OCI-LY7 (cell line): Measurements from ENCODE around the gene PPP3CA. TPM values are rescaled to one million over a fixed set of nuclear protein-coding genes. Genes with fewer than 3 reads are reported as not detected.

ENCODE experiments used
- BruUV-seq: library from RNA; stranded (reverse); fragments of 400-500 nt; replicated peaks from 2 replicates; lab custom pipeline; 2021; lab: Mats Ljungman, UMichigan
- CTCF ChIA-PET: fragments of 300-600 bp; sonication (Branson Sonifier 250); formaldehyde crosslinking; loops from one replicate; lab custom pipeline; 2022; ENCODE audit warnings: antibody characterized with exemption; ENCODE audit not compliant: unreplicated experiment; lab: Charles Lee
- POLR2A ChIA-PET: fragments of 300-600 bp; sonication (Branson Sonifier 250); formaldehyde crosslinking; loops from one replicate; lab custom pipeline; 2022; ENCODE audit warnings: antibody characterized with exemption; lab: Charles Lee
- DNase-seq: peaks from one replicate; pipeline ENCODE4 v3.0.0-alpha.2; 2015; ENCODE audit warnings: low spot score
- H2AFZ ChIP-seq: fragments of 200-600 bp; sonication (generic), shearing (Covaris generic); 2 replicates; pipeline ENCODE4 v1.6.1; 2014; ENCODE audit warnings: mild to moderate bottlenecking, antibody characterized with exemption, low read length, moderate library complexity
- H3K27ac ChIP-seq: fragments of 200-600 bp; sonication (generic); 2 replicates; pipeline ENCODE4 v1.5.1; 2014; ENCODE audit warnings: mixed run types, low read depth, mild to moderate bottlenecking, moderate library complexity, low read length, inconsistent platforms; ENCODE audit not compliant: poor library complexity, severe bottlenecking
- H3K36me3 ChIP-seq: fragments of 200-600 bp; sonication (generic); 2 replicates; pipeline ENCODE4 v1.6.1; 2014; ENCODE audit warnings: mild to moderate bottlenecking, antibody characterized with exemption, low read length, moderate library complexity, mixed read lengths; ENCODE audit not compliant: insufficient read depth
- H3K4me1 ChIP-seq: fragments of 200-600 bp; sonication (generic); 2 replicates; pipeline ENCODE4 v1.5.1; 2014; ENCODE audit warnings: mild to moderate bottlenecking, low read length; ENCODE audit not compliant: insufficient read depth, poor library complexity, severe bottlenecking
- H3K4me2 ChIP-seq: fragments of 200-600 bp; sonication (generic); 2 replicates; pipeline ENCODE4 v1.6.1; 2014; ENCODE audit warnings: mild to moderate bottlenecking, low read length
- H3K4me3 ChIP-seq: fragments of 200-600 bp; sonication (generic); 2 replicates; pipeline ENCODE4 v1.5.1; 2014; ENCODE audit warnings: mild to moderate bottlenecking, low read depth, low read length; ENCODE audit not compliant: poor library complexity, severe bottlenecking
- H3K79me2 ChIP-seq: fragments of 200-600 bp; sonication (generic); 2 replicates; pipeline ENCODE4 v1.6.1; 2016; ENCODE audit warnings: low read depth, mild to moderate bottlenecking, low read length, moderate library complexity, mixed read lengths; ENCODE audit not compliant: insufficient read depth
- H3K9me2 ChIP-seq: fragments of 200-600 bp; sonication (generic); 2 replicates; pipeline ENCODE4 v1.6.1; 2016; ENCODE audit warnings: mild to moderate bottlenecking, low read length, mixed read lengths; ENCODE audit not compliant: insufficient read depth
- H3K9me3 ChIP-seq: fragments of 200-600 bp; sonication (generic); 2 replicates; pipeline ENCODE4 v1.6.1; 2014; ENCODE audit warnings: mild to moderate bottlenecking, mixed run types, low read length, mixed read lengths
- H4K20me1 ChIP-seq: fragments of 200-600 bp; sonication (generic); 2 replicates; pipeline ENCODE4 v1.6.1; 2014; ENCODE audit warnings: mild to moderate bottlenecking, antibody characterized with exemption, low read length, moderate library complexity, mixed read lengths; ENCODE audit not compliant: insufficient read depth
- EZH2phosphoT487 ChIP-seq: fragments of 200-600 bp; sonication (generic); IDR thresholded peaks from 2 replicates; pipeline ENCODE4 v1.6.1; 2018; ENCODE audit warnings: low read depth, borderline replicate concordance, mild to moderate bottlenecking, mixed run types, antibody characterized with exemption, low read length, moderate library complexity, mixed read lengths
- intact Hi-C: fragments of 100-400 bp; cut with micrococcal nuclease; formaldehyde crosslinking; loops from one replicate; pipeline ENCODE4 v1.10.0; 2022; ENCODE audit not compliant: unreplicated experiment
- total RNA-seq, 2 experiments: library from RNA; depleted of rRNA in 1 of 2; stranded (reverse); fragments of >200 nt in 1 of 2; shearing (Covaris generic) in 1 of 2; gene quantifications; 2 replicates each; pipeline ENCODE4 v1.2.3, GENCODE V29; 2014 to 2022
- TF ChIP-seq, protein P1 (sequence below): fragments of 200-600 bp; sonication (generic); conservative IDR thresholded peaks from 2 replicates; pipeline ENCODE4 v1.5.1; 2014; ENCODE audit warnings: mild to moderate bottlenecking, antibody characterized with exemption, low read length, moderate library complexity, mixed read lengths

The PPP3CA gene
- total RNA-seq, 2 experiments from 2014 or later, result 9.2 to 13.6 TPM

- H3K4me1 ChIP-seq, result peaks cover 17% of the 10 kb centered on the region
- no peak overlapping the region for H2AFZ ChIP-seq
- H4K20me1 ChIP-seq, result no peaks in the 10 kb centered on the region
- H3K79me2 ChIP-seq, result no peaks in the 10 kb centered on the region
- DNase-seq, result no peak
- H3K36me3 ChIP-seq, result no peaks in the 10 kb centered on the region
- no peak overlapping the region for H3K4me2 ChIP-seq
- intact Hi-C loops, result no loop called here
- BruUV-seq, result no TSS peak
- H3K27ac ChIP-seq, result no peak overlapping the region
- ChIA-PET POLR2A (no interaction called here), CTCF (no interaction called here)
- H3K4me3 ChIP-seq, result no peak overlapping the region
- H3K9me2 ChIP-seq, result no peaks in the 10 kb centered on the region
- TF ChIP-seq EZH2phosphoT487, result no peak
- TF ChIP-seq, protein P1, sequence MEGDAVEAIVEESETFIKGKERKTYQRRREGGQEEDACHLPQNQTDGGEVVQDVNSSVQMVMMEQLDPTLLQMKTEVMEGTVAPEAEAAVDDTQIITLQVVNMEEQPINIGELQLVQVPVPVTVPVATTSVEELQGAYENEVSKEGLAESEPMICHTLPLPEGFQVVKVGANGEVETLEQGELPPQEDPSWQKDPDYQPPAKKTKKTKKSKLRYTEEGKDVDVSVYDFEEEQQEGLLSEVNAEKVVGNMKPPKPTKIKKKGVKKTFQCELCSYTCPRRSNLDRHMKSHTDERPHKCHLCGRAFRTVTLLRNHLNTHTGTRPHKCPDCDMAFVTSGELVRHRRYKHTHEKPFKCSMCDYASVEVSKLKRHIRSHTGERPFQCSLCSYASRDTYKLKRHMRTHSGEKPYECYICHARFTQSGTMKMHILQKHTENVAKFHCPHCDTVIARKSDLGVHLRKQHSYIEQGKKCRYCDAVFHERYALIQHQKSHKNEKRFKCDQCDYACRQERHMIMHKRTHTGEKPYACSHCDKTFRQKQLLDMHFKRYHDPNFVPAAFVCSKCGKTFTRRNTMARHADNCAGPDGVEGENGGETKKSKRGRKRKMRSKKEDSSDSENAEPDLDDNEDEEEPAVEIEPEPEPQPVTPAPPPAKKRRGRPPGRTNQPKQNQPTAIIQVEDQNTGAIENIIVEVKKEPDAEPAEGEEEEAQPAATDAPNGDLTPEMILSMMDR, result no peak
- no peaks in the 10 kb centered on the region for H3K9me3 ChIP-seq
These were observed 14.9 kb downstream of the PPP3CA start for GRCh38 chr4:101332424-101332823.

DNA sequence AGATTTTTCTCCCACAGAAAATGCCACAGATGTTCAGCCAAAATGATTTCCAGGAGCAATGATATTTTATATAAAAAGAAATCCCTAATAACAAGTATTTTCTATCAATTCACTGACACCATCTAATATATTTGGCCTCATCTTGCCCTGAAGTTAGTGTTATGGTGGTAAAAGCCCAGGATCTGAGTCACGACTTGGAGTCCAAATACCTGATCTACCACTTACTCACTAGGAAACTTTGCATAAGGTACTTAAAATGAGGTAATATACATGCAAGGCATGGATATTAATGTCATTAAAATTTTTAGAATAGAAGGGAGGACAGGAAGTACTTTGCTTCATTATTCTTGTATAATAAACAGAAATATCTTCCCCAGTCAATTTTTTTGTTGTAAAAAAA, 16.3 kb downstream of the PPP3CA start:
- Histone ChIP-seq H3K79me2 (no peaks in the 10 kb centered on the region), H4K20me1 (no peaks in the 10 kb centered on the region), H3K9me2 (no peaks in the 10 kb centered on the region), H3K36me3 (no peaks in the 10 kb centered on the region), H3K4me1 (peaks cover 9% of the 10 kb centered on the region), H3K4me2 (no peak overlapping the region), H3K4me3 (no peak overlapping the region), H2AFZ (no peak overlapping the region), H3K27ac (no peak overlapping the region), H3K9me3 (no peaks in the 10 kb centered on the region)
- intact Hi-C loops, result no loop called here
- TF ChIP-seq EZH2phosphoT487, result no peak
- TF ChIP-seq, protein P1, result no peak
- DNase-seq, result no peak
- BruUV-seq, result no TSS peak
- CTCF ChIA-PET, result no interaction called here
- POLR2A ChIA-PET, result no interaction called here

GRCh38 chr4:101329592-101329991, 17.7 kb downstream of the PPP3CA start:
- no TSS peak for BruUV-seq
- Histone ChIP-seq H3K9me3 (no peaks in the 10 kb centered on the region), H3K27ac (no peak overlapping the region), H3K79me2 (no peaks in the 10 kb centered on the region), H2AFZ (no peak overlapping the region), H3K4me1 (peaks cover 9% of the 10 kb centered on the region), H3K9me2 (no peaks in the 10 kb centered on the region), H3K4me2 (no peak overlapping the region), H3K4me3 (no peak overlapping the region), H3K36me3 (no peaks in the 10 kb centered on the region), H4K20me1 (0 out of 2 replicates have a peak, but pooled peaks cover 5% of the 10 kb centered on the region)
- intact Hi-C loops, result no loop called here
- ChIA-PET POLR2A (interaction anchor here (0.8 to 1.0 kb wide), 2 partner anchors 15 to 40 kb away, joined by 3 read pairs; no protein-coding TSS in a partner anchor), CTCF (no interaction called here)
- no peak for DNase-seq
- TF ChIP-seq, protein P1, result no peak
- TF ChIP-seq EZH2phosphoT487, result no peak
